ACC112 (cell line): ENCODE results near the gene KIAA0319L.
"Not testable (repeated sequence)": the region's sequence is repeated elsewhere in the genome, so short reads cannot be mapped to it uniquely, and the experiment has no call there.

Source experiments
- H2AFZ ChIP-seq: fragments of 200-600 bp; sonication (generic); one replicate; pipeline ENCODE4 v1.6.0; 2017; ENCODE audit warnings: antibody characterized with exemption, low read length; ENCODE audit not compliant: unreplicated experiment
- H3K27ac ChIP-seq: fragments of 200-600 bp; sonication (generic); 2 replicates; pipeline ENCODE4 v1.5.1; 2014; ENCODE audit warnings: low read depth, mild to moderate bottlenecking, antibody characterized with exemption, low read length, moderate library complexity
- H3K27me3 ChIP-seq: fragments of 200-600 bp; sonication (generic); 2 replicates; pipeline ENCODE4 v1.6.1; 2014; ENCODE audit warnings: mild to moderate bottlenecking, antibody characterized with exemption, low read length, moderate library complexity, mixed read lengths; ENCODE audit not compliant: insufficient read depth
- H3K36me3 ChIP-seq: fragments of 200-600 bp; sonication (generic); 2 replicates; pipeline ENCODE4 v1.6.1; 2016; ENCODE audit warnings: mild to moderate bottlenecking, antibody characterized with exemption, low read length, moderate library complexity, mixed read lengths; ENCODE audit not compliant: insufficient read depth
- H3K4me1 ChIP-seq: fragments of 200-600 bp; sonication (generic); one replicate; pipeline ENCODE4 v1.6.1; 2016; ENCODE audit warnings: low read length, mixed read lengths; ENCODE audit not compliant: insufficient read depth, unreplicated experiment, control insufficient read depth
- H3K4me3 ChIP-seq: fragments of 200-600 bp; sonication (generic); 2 replicates; pipeline ENCODE4 v1.5.1; 2014; ENCODE audit warnings: mild to moderate bottlenecking, low read depth, low read length
- H3K79me2 ChIP-seq: fragments of 200-600 bp; sonication (generic); one replicate; pipeline ENCODE4 v1.6.0; 2016; ENCODE audit warnings: low read length; ENCODE audit not compliant: control insufficient read depth, unreplicated experiment, insufficient read depth

Gene KIAA0319L

DNA sequence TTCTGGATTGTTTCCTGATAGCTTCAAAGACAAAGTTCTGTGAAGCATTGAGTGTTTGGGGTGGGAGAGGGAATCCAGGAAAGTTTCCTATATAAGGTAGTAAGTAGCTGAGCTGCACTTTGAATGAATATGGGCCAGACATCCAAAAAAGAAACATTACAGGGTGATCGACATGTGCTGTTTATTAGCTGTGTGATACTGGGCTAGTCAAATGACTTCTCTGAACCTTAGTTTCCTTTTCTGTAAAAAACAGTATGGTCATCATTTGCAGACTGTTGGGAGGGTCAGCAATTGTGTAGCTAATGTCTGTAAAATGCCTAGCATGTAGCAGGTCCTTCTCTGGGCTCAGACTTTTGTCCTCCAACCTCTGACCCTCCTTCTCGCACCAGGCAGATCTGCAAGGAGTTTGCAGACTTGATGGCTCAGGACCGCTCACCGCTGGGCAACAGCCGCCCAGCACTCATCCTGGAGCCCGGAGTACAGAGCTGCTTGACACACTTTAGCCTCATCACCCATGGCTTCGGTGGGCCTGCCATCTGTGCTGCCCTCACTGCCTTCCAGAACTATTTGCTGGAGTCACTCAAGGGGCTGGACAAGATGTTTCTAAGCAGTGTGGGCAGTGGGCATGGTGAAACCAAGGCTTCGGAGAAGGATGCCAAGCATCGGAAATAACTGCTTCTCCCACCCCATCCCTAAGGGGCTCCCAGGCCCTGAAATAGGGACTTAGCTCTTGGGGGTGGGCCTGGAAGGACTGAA lies 37.0 kb upstream of the KIAA0319L start:
- Histone ChIP-seq H3K36me3 (no peaks in the 10 kb centered on the region; the same call in 1 of the 2 replicates), H3K4me1 (no peaks in the 10 kb centered on the region), H3K4me3 (no peak overlapping the region), H3K27me3 (no peaks in the 10 kb centered on the region), H3K79me2 (no peaks in the 10 kb centered on the region), H2AFZ (no peak overlapping the region), H3K27ac (no peak overlapping the region)

DNA sequence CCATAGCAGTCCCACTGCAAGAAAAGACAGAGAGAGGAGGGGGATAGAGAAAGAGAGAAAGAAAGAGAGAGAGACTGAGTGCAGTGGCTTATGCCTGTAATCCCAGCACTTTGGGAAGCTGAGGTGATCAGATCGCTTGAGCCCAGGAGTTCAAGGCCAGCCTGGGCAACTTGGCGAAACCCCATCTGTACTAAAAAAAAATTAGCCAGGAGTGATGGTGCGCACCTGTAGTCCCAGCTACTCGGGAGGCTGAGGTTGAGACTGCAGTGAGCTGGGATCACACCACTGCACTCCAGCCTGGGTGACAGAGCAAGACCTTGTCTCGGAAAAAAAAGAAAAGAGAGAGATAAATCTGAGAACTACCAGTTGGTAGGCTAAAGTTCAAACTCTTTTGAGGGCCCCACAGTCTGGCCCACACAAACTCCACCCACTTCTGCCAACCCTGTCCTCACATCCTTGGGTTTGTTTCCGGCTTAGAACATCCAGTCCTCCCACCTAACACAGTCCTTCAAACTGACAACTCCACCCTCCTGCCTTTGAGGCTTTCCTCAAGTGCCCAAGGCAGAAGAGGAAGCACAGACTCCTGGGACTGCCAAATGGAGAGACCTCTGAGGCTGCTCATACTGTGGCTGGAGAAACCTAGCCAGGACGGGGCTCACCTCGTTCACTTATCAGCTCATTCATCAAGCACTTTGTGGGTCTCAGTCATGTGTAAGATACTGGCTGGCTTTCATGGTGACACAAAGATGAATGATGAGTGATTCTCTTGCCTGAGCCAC lies 36.0 kb upstream of the KIAA0319L start:
- H3K4me1 ChIP-seq: no peaks in the 10 kb centered on the region
- no peaks in the 10 kb centered on the region; the same call in 1 of the 2 replicates for H3K36me3 ChIP-seq
- H2AFZ ChIP-seq: no peak overlapping the region
- no peak overlapping the region for H3K4me3 ChIP-seq
- H3K27ac ChIP-seq: no peak overlapping the region
- no peaks in the 10 kb centered on the region for H3K79me2 ChIP-seq
- no peaks in the 10 kb centered on the region for H3K27me3 ChIP-seq

DNA sequence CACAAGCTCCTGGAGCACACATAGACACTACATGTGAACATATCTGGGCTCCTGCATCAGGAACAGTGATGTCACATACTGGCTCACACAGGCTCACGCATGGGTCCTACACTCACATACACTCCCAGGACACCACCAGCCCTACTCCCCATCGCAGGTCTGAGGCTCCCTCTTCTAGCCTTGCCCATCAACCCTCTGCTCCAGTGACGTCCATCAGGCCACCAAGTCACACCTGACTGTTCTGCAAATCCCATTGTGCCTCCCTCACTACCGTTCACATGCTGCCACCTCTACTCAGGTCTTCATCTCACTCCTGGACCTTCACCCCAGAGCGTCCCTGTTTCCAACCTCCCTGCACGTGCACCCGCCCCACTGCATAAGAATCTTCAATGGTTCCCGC lies 34.0 kb upstream of the KIAA0319L start:
- Histone ChIP-seq H3K4me3 (no peak overlapping the region), H3K79me2 (no peaks in the 10 kb centered on the region), H3K27me3 (no peaks in the 10 kb centered on the region), H3K27ac (no peak overlapping the region), H2AFZ (no peak overlapping the region), H3K4me1 (no peaks in the 10 kb centered on the region), H3K36me3 (no peaks in the 10 kb centered on the region; the same call in 1 of the 2 replicates)

DNA sequence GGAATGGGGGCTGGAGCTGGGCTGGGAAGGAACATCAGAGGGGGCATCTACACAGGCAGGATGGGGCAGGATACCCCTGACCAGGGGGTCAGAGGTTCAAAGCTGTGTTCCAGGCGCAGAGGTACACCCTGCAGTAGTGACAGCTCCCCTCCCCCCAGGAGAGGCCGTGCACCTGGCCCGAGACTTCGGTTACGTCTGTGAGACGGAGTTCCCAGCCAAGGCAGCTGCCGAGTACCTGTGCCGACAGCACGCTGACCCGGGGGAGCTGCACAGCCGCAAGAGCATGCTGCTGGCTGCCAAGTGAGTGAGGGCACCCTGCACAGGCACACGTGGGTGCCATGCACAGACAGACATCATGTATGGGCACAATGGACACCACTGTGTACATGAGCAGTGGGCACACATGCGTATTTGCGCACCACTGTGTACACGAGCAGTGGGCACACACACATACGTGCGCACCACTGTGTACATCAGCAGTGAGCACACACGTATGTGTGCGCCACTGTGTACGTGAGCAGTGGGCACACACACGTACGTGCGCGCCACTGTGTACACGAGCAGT lies 33.4 kb upstream of the KIAA0319L start:
- H2AFZ ChIP-seq: no peak overlapping the region
- H3K4me3 ChIP-seq: no peak overlapping the region
- H3K27me3 ChIP-seq: no peaks in the 10 kb centered on the region
- H3K4me1 ChIP-seq: no peaks in the 10 kb centered on the region
- no peaks in the 10 kb centered on the region for H3K79me2 ChIP-seq
- no peak overlapping the region for H3K27ac ChIP-seq
- H3K36me3 ChIP-seq: no peaks in the 10 kb centered on the region; the same call in 1 of the 2 replicates

DNA sequence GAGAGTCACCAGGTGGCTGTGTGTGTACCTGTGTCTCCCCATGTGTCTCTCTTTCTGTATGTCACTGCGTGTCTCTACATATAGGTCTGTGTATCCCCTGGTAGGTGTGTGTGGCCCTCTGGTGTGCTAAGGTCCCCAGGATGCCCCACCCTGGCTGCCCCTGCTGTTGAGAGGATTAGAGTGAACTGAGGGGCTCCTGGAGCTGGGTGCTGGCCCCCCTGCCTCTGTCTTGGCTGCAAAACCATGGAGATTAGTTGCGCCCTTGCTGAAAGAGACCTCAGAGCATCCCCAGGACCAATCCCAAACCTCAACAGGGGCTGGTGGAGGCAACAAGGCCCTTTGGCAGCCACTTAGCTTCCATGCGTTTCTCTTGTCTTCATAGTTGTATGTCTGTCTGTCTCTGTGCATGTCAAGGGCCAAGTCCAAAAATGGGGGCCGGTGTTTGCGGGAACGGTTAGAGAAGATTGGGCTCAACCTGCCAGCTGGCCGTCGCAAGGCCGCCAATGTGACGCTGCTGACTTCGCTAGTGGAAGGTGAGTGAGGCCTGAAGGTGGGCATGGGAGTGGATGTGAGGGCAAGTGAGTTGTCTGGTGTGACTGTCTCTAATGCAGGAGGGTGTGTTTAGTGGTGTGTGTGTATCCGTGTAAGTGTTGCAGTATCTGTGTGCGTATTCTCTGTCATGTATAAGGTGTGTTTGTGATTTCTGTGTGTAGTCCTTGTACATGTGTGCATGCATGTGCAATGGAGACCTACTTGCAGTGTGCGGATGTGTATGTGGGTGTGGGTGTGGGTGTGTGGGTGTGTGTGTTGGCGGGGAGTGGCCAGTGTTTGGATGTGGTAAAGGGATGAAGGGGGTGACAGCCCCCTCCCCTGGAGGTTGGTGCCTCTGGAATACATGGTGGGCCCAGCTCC lies 32.6 kb upstream of the KIAA0319L start:
- H3K36me3 ChIP-seq: no peaks in the 10 kb centered on the region
- H3K27ac ChIP-seq: no peak overlapping the region
- H2AFZ ChIP-seq: no peak overlapping the region
- no peaks in the 10 kb centered on the region for H3K27me3 ChIP-seq
- no peaks in the 10 kb centered on the region for H3K79me2 ChIP-seq
- H3K4me1 ChIP-seq: no peaks in the 10 kb centered on the region
- no peak overlapping the region for H3K4me3 ChIP-seq

DNA sequence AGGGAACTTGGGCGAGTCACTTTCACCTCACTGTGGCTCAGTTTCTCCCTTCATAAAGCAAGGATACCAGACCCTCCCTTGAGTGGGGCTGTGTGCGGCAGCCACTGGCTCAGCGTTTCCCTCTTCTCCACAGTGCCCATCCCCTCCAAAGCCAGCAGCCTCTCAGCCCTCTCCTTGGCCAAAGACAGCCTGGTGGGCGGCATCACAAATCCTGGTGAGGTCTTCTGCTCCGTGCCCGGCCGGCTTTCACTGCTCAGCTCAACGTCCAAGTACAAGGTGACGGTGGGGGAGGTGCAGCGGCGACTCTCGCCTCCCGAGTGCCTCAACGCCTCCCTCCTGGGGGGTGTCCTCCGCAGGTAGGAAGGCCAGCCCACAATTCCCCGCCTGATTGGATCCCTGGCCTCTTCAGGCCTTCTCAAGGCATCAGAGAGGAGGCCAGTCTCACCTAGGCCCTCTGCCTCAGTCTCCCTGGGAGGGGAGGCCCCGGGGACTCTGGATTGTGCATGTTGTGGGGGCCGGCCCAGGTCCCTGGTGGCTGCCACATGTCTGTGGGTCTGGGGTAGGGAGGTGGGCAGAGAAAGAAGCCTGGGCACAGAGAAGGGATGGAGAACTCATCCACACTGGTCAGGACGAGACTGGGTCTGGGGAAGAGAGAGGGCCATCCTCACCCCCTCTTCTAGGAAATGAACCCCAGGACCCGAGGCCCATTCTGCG lies 31.2 kb upstream of the KIAA0319L start:
- no peaks in the 10 kb centered on the region for H3K79me2 ChIP-seq
- no peak overlapping the region for H3K27ac ChIP-seq
- no peak overlapping the region for H3K4me3 ChIP-seq
- H2AFZ ChIP-seq: no peak overlapping the region
- H3K36me3 ChIP-seq: no peaks in the 10 kb centered on the region
- H3K27me3 ChIP-seq: no peaks in the 10 kb centered on the region
- no peaks in the 10 kb centered on the region for H3K4me1 ChIP-seq

DNA sequence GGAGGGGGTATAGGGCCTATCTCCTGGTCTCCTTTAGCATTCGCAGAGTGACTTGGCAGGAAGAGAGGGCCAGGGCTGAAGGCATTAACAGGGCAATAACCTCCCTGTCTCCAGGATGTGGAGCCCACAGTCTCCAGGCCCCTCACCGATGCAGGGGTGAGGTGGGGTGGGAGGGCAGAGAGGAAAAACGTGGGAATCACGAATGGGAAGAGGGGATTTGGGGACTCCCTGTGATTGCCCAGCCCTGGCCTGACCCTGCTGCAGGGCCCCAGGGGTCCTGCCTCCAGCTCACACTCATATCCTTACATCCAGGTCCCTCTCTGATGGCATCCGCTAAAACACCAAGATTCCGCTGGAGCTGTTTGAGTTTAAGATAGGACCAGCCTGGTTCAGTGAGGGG lies 30.5 kb upstream of the KIAA0319L start:
- Histone ChIP-seq H3K27ac (no peak overlapping the region), H3K79me2 (no peaks in the 10 kb centered on the region), H3K4me1 (no peaks in the 10 kb centered on the region), H3K4me3 (no peak overlapping the region), H3K27me3 (no peaks in the 10 kb centered on the region), H3K36me3 (no peaks in the 10 kb centered on the region), H2AFZ (no peak overlapping the region)

DNA sequence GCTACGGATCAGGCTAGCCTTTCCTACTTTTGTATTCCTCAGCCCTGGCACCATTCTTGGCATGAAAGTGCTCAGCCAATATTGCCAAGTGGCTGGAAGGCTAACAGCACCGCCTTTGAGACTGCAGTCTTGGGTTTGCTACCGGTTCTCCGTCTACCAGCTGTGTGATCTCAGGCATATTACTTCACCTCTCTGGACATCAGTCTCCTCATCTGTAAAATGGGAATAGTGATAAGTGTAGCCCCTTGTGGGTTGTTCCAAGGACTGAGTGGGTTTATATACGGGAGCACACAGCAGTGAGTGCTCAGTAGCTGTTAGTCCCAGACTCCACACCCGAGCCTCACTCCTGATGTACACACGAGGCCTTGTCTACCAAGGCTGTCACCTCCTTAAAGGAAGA lies 29.6 kb upstream of the KIAA0319L start:
- no peaks in the 10 kb centered on the region for H3K27me3 ChIP-seq
- no peak overlapping the region for H3K27ac ChIP-seq
- H3K4me1 ChIP-seq: no peaks in the 10 kb centered on the region
- H3K36me3 ChIP-seq: no peaks in the 10 kb centered on the region
- H3K4me3 ChIP-seq: no peak overlapping the region
- H2AFZ ChIP-seq: no peak overlapping the region
- H3K79me2 ChIP-seq: no peaks in the 10 kb centered on the region

DNA sequence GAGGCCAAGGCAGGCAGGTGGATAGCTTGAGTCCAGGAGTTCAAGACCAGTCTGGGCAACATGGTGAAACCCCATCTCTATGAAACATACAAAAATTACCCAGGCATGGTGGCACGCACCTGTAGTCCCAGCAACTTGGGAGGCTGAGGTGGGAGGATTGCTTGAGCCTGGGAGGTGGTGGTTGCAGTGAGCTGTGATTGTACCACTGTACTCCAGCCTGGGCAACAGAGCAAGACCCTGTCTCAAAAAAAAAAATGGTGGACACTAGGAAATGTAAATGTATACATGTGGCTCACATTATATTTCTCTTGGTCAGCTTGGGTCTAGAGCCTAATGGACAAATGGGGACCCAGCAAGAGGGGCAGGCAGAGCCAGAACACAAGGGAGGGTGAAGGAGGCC lies 28.6 kb upstream of the KIAA0319L start:
- H3K27me3 ChIP-seq, H3K36me3 ChIP-seq, H3K4me3 ChIP-seq, H3K4me1 ChIP-seq, H3K79me2 ChIP-seq, H2AFZ ChIP-seq, H3K27ac ChIP-seq: not testable (repeated sequence)

DNA sequence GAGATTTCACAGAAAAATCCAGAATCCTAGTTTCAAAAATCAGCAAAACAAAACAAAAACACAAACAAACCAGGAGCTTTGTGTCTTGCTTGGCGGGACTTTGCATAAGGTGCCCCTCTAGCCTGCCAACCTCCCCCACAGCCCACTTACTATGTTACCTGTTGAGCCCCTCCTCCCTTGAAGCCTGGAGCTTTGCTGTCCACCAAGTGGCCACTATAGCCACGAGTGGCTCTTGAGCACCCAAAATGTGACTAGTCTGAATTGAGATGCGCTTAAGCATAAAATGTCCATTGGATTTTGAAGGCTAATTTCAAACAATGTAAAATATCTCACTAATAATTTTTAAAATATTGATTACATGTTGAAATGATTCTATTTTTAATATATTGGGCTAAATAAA lies 28.1 kb upstream of the KIAA0319L start:
- Histone ChIP-seq H3K27me3 (no peaks in the 10 kb centered on the region), H3K27ac (no peak overlapping the region), H3K36me3 (no peaks in the 10 kb centered on the region)

More for the DNA sequence above, 28.1 kb upstream of the KIAA0319L start:
- H3K79me2 ChIP-seq: no peaks in the 10 kb centered on the region
- no peak overlapping the region for H3K4me3 ChIP-seq
- no peak overlapping the region for H2AFZ ChIP-seq
- no peaks in the 10 kb centered on the region for H3K4me1 ChIP-seq
